Tibial artery (tissue), 4 donors: ENCODE results near the gene EP400.
A peak's percentile ranks its signal among the peaks of the same experiment; 100 is the strongest.

Experiments
- DNase-seq, 2 donors: peaks; one replicate each; pipeline ENCODE4 v3.0.0-alpha.2; 2019
- H3K27ac ChIP-seq, 2 donors: fragments of 200-600 bp; sonication (generic) in 1 of 2; 1 replicate in 1 of 2; 2 replicates in 1 of 2; pipeline ENCODE4 v1.5.1; 2018 to 2019; ENCODE audit warnings: mild to moderate bottlenecking in 1 of 2
- H3K27me3 ChIP-seq, 2 donors: fragments of 200-600 bp; sonication (generic) in 1 of 2; one replicate each; pipeline versions ENCODE4 v1.5.1 to v1.6.0; 2016 to 2019
- H3K36me3 ChIP-seq, 3 donors: fragments of 200-600 bp; sonication (generic) in 2 of 3; one replicate each; pipeline ENCODE4 v1.5.1; 2016 to 2019; ENCODE audit warnings: mild to moderate bottlenecking in 2 of 3
- H3K4me1 ChIP-seq, 4 donors: fragments of 200-600 bp; sonication (generic) in 2 of 4; 1 replicate in 3 of 4; 2 replicates in 1 of 4; pipeline ENCODE4 v1.5.1; 2016 to 2019
- H3K4me3 ChIP-seq, 2 donors: fragments of 200-600 bp; sonication (generic) in 1 of 2; 1 replicate in 1 of 2; 2 replicates in 1 of 2; pipeline ENCODE4 v1.5.1; 2018 to 2019; ENCODE audit warnings: mild to moderate bottlenecking in 2 of 2
- H3K9me3 ChIP-seq, 3 donors: fragments of 200-600 bp; sonication (generic) in 1 of 3; one replicate each; pipeline ENCODE4 v1.5.1; 2016 to 2019
- CTCF ChIP-seq, 2 experiments: fragments of 200-600 bp in 1 of 2; fragments of 450-650 bp in 1 of 2; IDR thresholded peaks; one replicate each; pipeline ENCODE4 v1.5.1; 2017 to 2019; ENCODE audit warnings: antibody characterized with exemption in 2 of 2, mild to moderate bottlenecking in 1 of 2, moderate library complexity in 1 of 2
- intact Hi-C: fragments of 100-400 bp; cut with DNase I; formaldehyde crosslinking; loops from one replicate; pipeline ENCODE4 v1.15.0; 2023; ENCODE audit warnings: low total_unique reads

Gene EP400

GRCh38 chr12:131922772-131923171 is 27.0 kb upstream of the EP400 start:
- Histone ChIP-seq H3K27ac (no peak overlapping the region), H3K4me3 (no peak overlapping the region), H3K4me1 (peaks cover 0 to 12% (median 8%) of the 10 kb centered on the region in 4 donors), H3K9me3 (no peaks in the 10 kb centered on the region), H3K27me3 (no peaks in the 10 kb centered on the region), H3K36me3 (peaks cover 36 to 56% (median 37%) of the 10 kb centered on the region in 3 donors)
- intact Hi-C loops: no loop called here
- TF ChIP-seq CTCF (IDR thresholded peaks at IDR 0.05): no peak
- no peak for DNase-seq

DNA sequence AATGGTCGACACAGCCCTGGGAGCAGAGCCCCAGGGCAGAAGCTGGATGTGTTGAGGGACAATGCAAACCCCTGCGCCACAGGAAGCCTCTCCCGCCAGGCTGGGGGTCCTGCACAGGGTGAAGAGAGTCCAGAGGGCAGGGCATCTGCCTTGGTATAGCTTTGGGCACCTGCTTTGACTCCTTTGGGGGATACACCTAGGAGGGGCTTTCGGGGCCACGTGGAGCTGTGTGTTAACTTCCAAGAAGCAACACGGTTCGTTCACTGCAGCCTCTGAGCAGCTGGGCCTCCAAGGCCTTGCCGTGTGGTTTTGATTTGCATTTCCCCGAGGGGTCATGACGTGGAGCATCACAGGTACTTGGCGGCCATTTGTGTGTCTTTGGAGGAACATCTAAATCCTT is 26.5 kb upstream of the EP400 start:
- Histone ChIP-seq H3K9me3 (no peaks in the 10 kb centered on the region), H3K27ac (no peak overlapping the region), H3K36me3 (peaks cover 31 to 51% (median 32%) of the 10 kb centered on the region in 3 donors), H3K27me3 (no peaks in the 10 kb centered on the region), H3K4me1 (peaks cover 0 to 15% (median 8%) of the 10 kb centered on the region in 4 donors), H3K4me3 (no peak overlapping the region)
- DNase-seq: no peak
- no peak for TF ChIP-seq CTCF (IDR thresholded peaks at IDR 0.05)
- intact Hi-C loops: no loop called here

GRCh38 chr12:131927110-131928079 is 22.3 kb upstream of the EP400 start:
- TF ChIP-seq CTCF (IDR thresholded peaks at IDR 0.05): no peak
- intact Hi-C loops: loop anchor here (2.0 kb wide), 1 partner anchor 31 kb away; no protein-coding TSS in a partner anchor
- Histone ChIP-seq H3K4me1 (peaks cover 0 to 37% (median 23%) of the 10 kb centered on the region in 4 donors), H3K27me3 (no peaks in the 10 kb centered on the region), H3K9me3 (no peaks in the 10 kb centered on the region), H3K36me3 (peaks cover 3 to 26% (median 8%) of the 10 kb centered on the region in 3 donors), H3K4me3 (no peak overlapping the region), H3K27ac (no peak overlapping the region)
- no peak for DNase-seq

- Histone ChIP-seq H3K4me1 (peaks cover 0 to 37% (median 23%) of the 10 kb centered on the region in 4 donors), H3K36me3 (peaks cover 11 to 27% (median 15%) of the 10 kb centered on the region in 3 donors), H3K9me3 (no peaks in the 10 kb centered on the region), H3K27me3 (no peaks in the 10 kb centered on the region), H3K4me3 (peak overlapping the region; percentile 68 to 79), H3K27ac (peak overlapping the region; percentile 75 to 93)
- intact Hi-C loops: loop anchor here (2.0 kb wide), 1 partner anchor 31 kb away; no protein-coding TSS in a partner anchor
- TF ChIP-seq CTCF (IDR thresholded peaks at IDR 0.05): no peak
- no peak for DNase-seq
Measured at GRCh38 chr12:131928080-131928710, 21.5 kb upstream of the EP400 start.

GRCh38 chr12:131928711-131929580 is 20.8 kb upstream of the EP400 start, which contains the start of gene PUS1:
PUS1 (plus strand) TSS chr12:131929276; CDS start chr12:131929723, 447 bp downstream.
- Histone ChIP-seq H3K27ac (peak within 1 kb of the TSS; percentile 75 to 93), H3K4me3 (peak within 1 kb of the TSS; percentile 68 to 79), H3K4me1 (peaks cover 0 to 37% (median 23%) of the 10 kb centered on the region in 4 donors), H3K36me3 (peaks cover 18 to 30% (median 22%) of the 10 kb centered on the region in 3 donors), H3K9me3 (no peaks in the 10 kb centered on the region), H3K27me3 (no peaks in the 10 kb centered on the region)
- peak; percentile 91 to 97 for DNase-seq
- intact Hi-C loops: loop anchor here (2.0 kb wide), 1 partner anchor 32 kb away; no protein-coding TSS in a partner anchor
- no peak for TF ChIP-seq CTCF (IDR thresholded peaks at IDR 0.05)
